Measurements from ENCODE around the gene SLC22A17. TPM values are rescaled to one million over a fixed set of nuclear protein-coding genes. Genes with fewer than 3 reads are reported as not detected.

Gene SLC22A17
- polyA plus RNA-seq, 1 donor (not counting 4 experiments of a cell fraction or from before 2014, with no cell fraction given): 0.76 TPM

DNA sequence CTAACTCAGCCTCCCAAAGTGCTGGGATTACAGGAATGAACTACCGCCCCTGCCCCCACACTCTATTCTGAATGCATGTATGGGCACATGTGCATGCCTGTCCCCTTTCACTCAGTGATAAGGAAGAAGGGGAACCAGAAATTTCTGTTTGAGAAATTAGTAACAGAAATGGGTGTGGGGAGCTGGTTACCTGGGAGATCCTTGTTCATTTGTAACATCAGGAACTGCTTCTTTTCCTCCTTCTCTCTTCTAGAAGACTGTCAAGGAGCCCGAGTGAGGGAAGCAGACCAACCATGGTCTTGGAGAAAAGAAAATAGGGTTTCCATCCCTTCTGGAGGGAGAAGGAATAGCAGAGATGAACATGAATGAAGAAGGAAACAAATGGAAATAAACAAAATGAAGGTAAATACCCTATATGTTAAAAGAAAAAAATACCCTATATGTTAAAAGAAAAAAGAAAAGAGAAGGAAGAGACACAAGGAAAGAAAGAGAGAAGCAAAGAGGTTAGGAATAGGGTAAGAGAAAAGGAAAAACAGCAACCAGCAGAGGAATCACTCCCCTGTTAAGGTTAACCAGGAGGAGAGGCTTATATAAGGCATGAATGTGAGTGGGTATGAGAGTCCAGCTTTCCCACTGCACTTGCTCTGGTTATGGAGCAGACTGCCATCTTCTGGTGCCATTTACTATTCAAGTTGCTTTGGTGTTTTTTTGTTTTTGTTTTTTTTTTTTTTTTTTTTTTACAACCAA lies 53.3 kb downstream of the SLC22A17 start:
- Histone ChIP-seq H2AFZ (ENCODE audit: control insufficient read depth, low read length) (no peak overlapping the region), H3K9me1 (ENCODE audit: control insufficient read depth, extremely low read depth, insufficient read depth, low read length) (no peaks in the 10 kb centered on the region), H3K9me3 (ENCODE audit: control insufficient read depth, low read depth, low read length) (no peaks in the 10 kb centered on the region), H3K4me2 (ENCODE audit: control insufficient read depth, extremely low read depth, insufficient read depth, low read depth, low read length) (peak overlapping the region; percentile 100), H3K27ac (ENCODE audit: control insufficient read depth, insufficient read depth, low read length) (peak overlapping the region; percentile 91), H4K20me1 (ENCODE audit: control insufficient read depth, extremely low read depth, insufficient read depth, low read length) (no peaks in the 10 kb centered on the region), H3K4me1 (ENCODE audit: control insufficient read depth, extremely low read depth, insufficient read depth, low read length) (peaks cover 35% of the 10 kb centered on the region), H3K36me3 (ENCODE audit: control insufficient read depth in 2 of 2, extremely low read depth in 1 of 2, insufficient read depth in 2 of 2, low read length in 2 of 2) (no peaks in the 10 kb centered on the region), H3K27me3 (ENCODE audit: control insufficient read depth, extremely low read depth, insufficient read depth, low read length) (no peaks in the 10 kb centered on the region), H3K79me2 (ENCODE audit: control insufficient read depth, insufficient read depth, low read length) (no peaks in the 10 kb centered on the region), H3K4me3 (ENCODE audit: control insufficient read depth in 2 of 3, extremely low read depth in 1 of 3, insufficient read depth in 2 of 3, low read depth in 1 of 3, low read length in 3 of 3) (no peak overlapping the region), H3K9ac (ENCODE audit: control insufficient read depth, extremely low read depth, insufficient read depth, low read length) (peak overlapping the region; percentile 89)
- dilution Hi-C loops (cut with MboI; ENCODE audit: extremely low pct_ligation_motif_present, low sequenced_read_pairs): no loop called here
- DNase-seq (ENCODE audit: low read depth, low spot score) (no peak), FAIRE-seq (no peak)
- TF ChIP-seq, protein P1, sequence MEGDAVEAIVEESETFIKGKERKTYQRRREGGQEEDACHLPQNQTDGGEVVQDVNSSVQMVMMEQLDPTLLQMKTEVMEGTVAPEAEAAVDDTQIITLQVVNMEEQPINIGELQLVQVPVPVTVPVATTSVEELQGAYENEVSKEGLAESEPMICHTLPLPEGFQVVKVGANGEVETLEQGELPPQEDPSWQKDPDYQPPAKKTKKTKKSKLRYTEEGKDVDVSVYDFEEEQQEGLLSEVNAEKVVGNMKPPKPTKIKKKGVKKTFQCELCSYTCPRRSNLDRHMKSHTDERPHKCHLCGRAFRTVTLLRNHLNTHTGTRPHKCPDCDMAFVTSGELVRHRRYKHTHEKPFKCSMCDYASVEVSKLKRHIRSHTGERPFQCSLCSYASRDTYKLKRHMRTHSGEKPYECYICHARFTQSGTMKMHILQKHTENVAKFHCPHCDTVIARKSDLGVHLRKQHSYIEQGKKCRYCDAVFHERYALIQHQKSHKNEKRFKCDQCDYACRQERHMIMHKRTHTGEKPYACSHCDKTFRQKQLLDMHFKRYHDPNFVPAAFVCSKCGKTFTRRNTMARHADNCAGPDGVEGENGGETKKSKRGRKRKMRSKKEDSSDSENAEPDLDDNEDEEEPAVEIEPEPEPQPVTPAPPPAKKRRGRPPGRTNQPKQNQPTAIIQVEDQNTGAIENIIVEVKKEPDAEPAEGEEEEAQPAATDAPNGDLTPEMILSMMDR (optimal IDR thresholded peaks at IDR 0.05 in 1 of 3, IDR thresholded peaks at IDR 0.05 in 1 of 3, conservative IDR thresholded peaks at IDR 0.05 in 1 of 3; ENCODE audit: extremely low read depth in 1 of 3, insufficient read depth in 2 of 3, low read length in 3 of 3): peak; percentile 22 to 60 (median 39)
- no peak for TF ChIP-seq EZH2 (IDR thresholded peaks at IDR 0.05; ENCODE audit: low read length)

DNA sequence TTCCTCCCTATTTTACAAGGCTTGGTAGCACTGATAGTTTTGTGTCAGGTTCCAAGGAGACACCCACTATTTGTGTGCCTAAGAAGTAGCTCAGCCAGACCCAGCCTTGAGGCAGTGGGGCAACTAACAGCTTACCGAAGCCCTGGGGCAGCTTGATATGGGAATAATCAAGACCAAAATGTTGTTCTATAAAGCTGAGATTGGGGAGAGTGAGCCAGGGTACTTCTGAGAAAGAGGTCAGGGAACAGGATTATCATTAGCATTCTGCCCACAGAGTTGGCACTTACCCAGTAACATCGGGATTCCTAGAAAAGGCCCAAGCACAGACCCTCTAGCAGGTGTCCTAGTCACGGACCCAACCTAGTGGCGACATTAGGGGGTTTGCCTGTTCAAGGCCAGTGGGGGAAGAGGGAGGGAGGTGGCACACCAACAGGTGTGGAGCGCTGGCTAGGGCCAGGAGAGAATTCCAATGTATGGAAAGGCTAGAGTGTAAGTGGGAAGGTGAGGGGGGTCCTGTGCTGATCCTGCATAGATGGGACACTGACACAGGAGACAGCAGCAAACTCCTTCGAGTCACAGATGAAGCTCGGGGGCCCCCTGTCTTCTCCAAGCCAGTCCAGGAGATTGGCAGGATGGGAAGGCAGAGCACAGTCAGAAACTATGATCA lies 54.9 kb downstream of the SLC22A17 start:
- H3K27me3 ChIP-seq (ENCODE audit: control insufficient read depth, extremely low read depth, insufficient read depth, low read length): no peaks in the 10 kb centered on the region
- dilution Hi-C loops (cut with MboI; ENCODE audit: extremely low pct_ligation_motif_present, low sequenced_read_pairs): no loop called here
- no peak overlapping the region for H2AFZ ChIP-seq (ENCODE audit: control insufficient read depth, low read length)
- DNase-seq (ENCODE audit: low read depth, low spot score) (no peak), FAIRE-seq (no peak)
- H3K36me3 ChIP-seq (ENCODE audit: control insufficient read depth in 2 of 2, extremely low read depth in 1 of 2, insufficient read depth in 2 of 2, low read length in 2 of 2): no peaks in the 10 kb centered on the region
- no peaks in the 10 kb centered on the region for H4K20me1 ChIP-seq (ENCODE audit: control insufficient read depth, extremely low read depth, insufficient read depth, low read length)
- peaks cover 33% of the 10 kb centered on the region for H3K4me1 ChIP-seq (ENCODE audit: control insufficient read depth, extremely low read depth, insufficient read depth, low read length)
- H3K9me3 ChIP-seq (ENCODE audit: control insufficient read depth, low read depth, low read length): no peaks in the 10 kb centered on the region
- TF ChIP-seq, protein P1 (optimal IDR thresholded peaks at IDR 0.05 in 1 of 3, IDR thresholded peaks at IDR 0.05 in 1 of 3, conservative IDR thresholded peaks at IDR 0.05 in 1 of 3; ENCODE audit: extremely low read depth in 1 of 3, insufficient read depth in 2 of 3, low read length in 3 of 3): no peak
- TF ChIP-seq EZH2 (IDR thresholded peaks at IDR 0.05; ENCODE audit: low read length): no peak
- no peaks in the 10 kb centered on the region for H3K9me1 ChIP-seq (ENCODE audit: control insufficient read depth, extremely low read depth, insufficient read depth, low read length)
- peak overlapping the region; percentile 79 for H3K27ac ChIP-seq (ENCODE audit: control insufficient read depth, insufficient read depth, low read length)
- H3K4me2 ChIP-seq (ENCODE audit: control insufficient read depth, extremely low read depth, insufficient read depth, low read depth, low read length): no peak overlapping the region
- H3K4me3 ChIP-seq (ENCODE audit: control insufficient read depth in 2 of 3, extremely low read depth in 1 of 3, insufficient read depth in 2 of 3, low read depth in 1 of 3, low read length in 3 of 3): no peak overlapping the region
- peak overlapping the region; percentile 19 for H3K9ac ChIP-seq (ENCODE audit: control insufficient read depth, extremely low read depth, insufficient read depth, low read length)
- H3K79me2 ChIP-seq (ENCODE audit: control insufficient read depth, insufficient read depth, low read length): no peaks in the 10 kb centered on the region
